Right lobe of liver (tissue), 4 donors: ENCODE measurements around the gene MED12L.

Experiments used
- CTCF ChIP-seq, 4 donors: fragments of 200-600 bp in 3 of 4; fragments of 450-650 bp in 1 of 4; IDR thresholded peaks; one replicate each; pipeline versions ENCODE4 v1.5.1 to v1.8.0; 2016 to 2022; ENCODE audit warnings: antibody characterized with exemption in 4 of 4, mild to moderate bottlenecking in 2 of 4
- POLR2A ChIP-seq: fragments of 450-650 bp; IDR thresholded peaks from one replicate; pipeline ENCODE4 v1.6.1; 2017; ENCODE audit warnings: antibody characterized with exemption, mild to moderate bottlenecking
- donor health status: DM: no; HTN: no; CAD: no.
- donor health status: DM: no; HTN: no; CAD: no.
- donor health status: DM: no; HTN: yes; CAD: no.

GRCh38 chr3:151446002-151446340, 360.5 kb downstream of the MED12L start:
- TF ChIP-seq CTCF (IDR thresholded peaks at IDR 0.05) (no peak), POLR2A (no peak)
